ENCODE results near the gene DCAF6. TPM values are rescaled to one million over a fixed set of nuclear protein-coding genes. Genes with fewer than 3 reads are reported as not detected.
A peak's percentile ranks its signal among the peaks of the same experiment; 100 is the strongest.

The DCAF6 gene
- total RNA-seq, 1 experiment from 2014 or later = 41.9 TPM

GRCh38 chr1:167968569-167968968 is 32.1 kb downstream of the DCAF6 start:
- no peak overlapping the region for H3K27ac Mint-ChIP-seq (ENCODE audit: unreplicated experiment)
- H3K36me3 Mint-ChIP-seq (ENCODE audit: insufficient read depth, unreplicated experiment) = peaks cover 20% of the 10 kb centered on the region
- no peaks in the 10 kb centered on the region for H3K9me3 Mint-ChIP-seq (ENCODE audit: unreplicated experiment)
- POLR2A ChIA-PET = no interaction called here
- no peak overlapping the region for H3K4me3 Mint-ChIP-seq (ENCODE audit: unreplicated experiment)
- H3K4me1 Mint-ChIP-seq (ENCODE audit: low read depth, unreplicated experiment) = peaks cover 22% of the 10 kb centered on the region
- H3K36me3 ChIP-seq (ENCODE audit: control insufficient read depth, insufficient read depth, low read length) = no peaks in the 10 kb centered on the region; the same call in 1 of the 2 replicates
- H3K27me3 ChIP-seq (replicated peaks; ENCODE audit: control insufficient read depth, insufficient read depth, low read length) = no peaks in the 10 kb centered on the region
- H3K4me1 ChIP-seq = peaks cover 18% of the 10 kb centered on the region
- H3K4me3 ChIP-seq (ENCODE audit: low read depth, low read length) = no peak overlapping the region
- no peaks in the 10 kb centered on the region for H3K27me3 Mint-ChIP-seq (ENCODE audit: insufficient read depth, unreplicated experiment)
- no peaks in the 10 kb centered on the region for H3K9me3 ChIP-seq
- BruUV-seq (replicated peaks) = no TSS peak
- intact Hi-C loops (cut with micrococcal nuclease; ENCODE audit: unreplicated experiment) = no loop called here
- CTCF ChIA-PET = no interaction called here
- TF ChIP-seq, protein P1, sequence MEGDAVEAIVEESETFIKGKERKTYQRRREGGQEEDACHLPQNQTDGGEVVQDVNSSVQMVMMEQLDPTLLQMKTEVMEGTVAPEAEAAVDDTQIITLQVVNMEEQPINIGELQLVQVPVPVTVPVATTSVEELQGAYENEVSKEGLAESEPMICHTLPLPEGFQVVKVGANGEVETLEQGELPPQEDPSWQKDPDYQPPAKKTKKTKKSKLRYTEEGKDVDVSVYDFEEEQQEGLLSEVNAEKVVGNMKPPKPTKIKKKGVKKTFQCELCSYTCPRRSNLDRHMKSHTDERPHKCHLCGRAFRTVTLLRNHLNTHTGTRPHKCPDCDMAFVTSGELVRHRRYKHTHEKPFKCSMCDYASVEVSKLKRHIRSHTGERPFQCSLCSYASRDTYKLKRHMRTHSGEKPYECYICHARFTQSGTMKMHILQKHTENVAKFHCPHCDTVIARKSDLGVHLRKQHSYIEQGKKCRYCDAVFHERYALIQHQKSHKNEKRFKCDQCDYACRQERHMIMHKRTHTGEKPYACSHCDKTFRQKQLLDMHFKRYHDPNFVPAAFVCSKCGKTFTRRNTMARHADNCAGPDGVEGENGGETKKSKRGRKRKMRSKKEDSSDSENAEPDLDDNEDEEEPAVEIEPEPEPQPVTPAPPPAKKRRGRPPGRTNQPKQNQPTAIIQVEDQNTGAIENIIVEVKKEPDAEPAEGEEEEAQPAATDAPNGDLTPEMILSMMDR (IDR thresholded peaks at IDR 0.05; ENCODE audit: insufficient read depth in 1 of 2, low read depth in 1 of 2, low read length in 1 of 2, severe bottlenecking in 1 of 2, unreplicated experiment in 1 of 2) = no peak
- no peak for DNase-seq

DNA sequence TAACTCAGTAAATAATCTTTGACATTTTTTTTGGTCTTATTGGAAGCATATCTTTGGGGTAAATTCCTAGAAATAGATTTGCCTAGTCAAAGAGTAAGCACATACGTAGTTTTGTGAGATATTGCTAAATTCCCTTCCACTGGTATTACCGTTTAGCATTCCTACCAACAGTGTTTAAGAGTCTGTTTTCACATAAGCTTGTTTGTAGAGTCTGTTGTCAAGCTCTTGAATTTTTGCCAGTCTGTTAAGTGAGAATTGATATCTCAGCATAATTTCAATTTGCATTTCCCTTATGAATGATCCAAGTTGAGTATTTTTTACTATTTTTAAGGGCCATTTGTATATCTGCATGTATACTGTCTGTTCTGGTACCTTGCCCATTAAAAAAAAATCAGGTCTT is 37.3 kb downstream of the DCAF6 start:
- Mint-ChIP-seq H3K27ac (ENCODE audit: unreplicated experiment) (peak overlapping the region; percentile 31), H3K4me3 (ENCODE audit: unreplicated experiment) (no peak overlapping the region), H3K36me3 (ENCODE audit: insufficient read depth, unreplicated experiment) (peaks cover 31% of the 10 kb centered on the region), H3K27me3 (ENCODE audit: insufficient read depth, unreplicated experiment) (no peaks in the 10 kb centered on the region), H3K4me1 (ENCODE audit: low read depth, unreplicated experiment) (peaks cover 8% of the 10 kb centered on the region), H3K9me3 (ENCODE audit: unreplicated experiment) (peaks cover 9% of the 10 kb centered on the region)
- POLR2A ChIA-PET = no interaction called here
- CTCF ChIA-PET = no interaction called here
- DNase-seq = no peak
- H3K27me3 ChIP-seq (replicated peaks; ENCODE audit: control insufficient read depth, insufficient read depth, low read length) = no peaks in the 10 kb centered on the region
- H3K4me3 ChIP-seq (ENCODE audit: low read depth, low read length) = no peak overlapping the region
- H3K36me3 ChIP-seq (ENCODE audit: control insufficient read depth, insufficient read depth, low read length) = no peaks in the 10 kb centered on the region; the same call in 1 of the 2 replicates
- TF ChIP-seq, protein P1 (IDR thresholded peaks at IDR 0.05; ENCODE audit: insufficient read depth in 1 of 2, low read depth in 1 of 2, low read length in 1 of 2, severe bottlenecking in 1 of 2, unreplicated experiment in 1 of 2) = no peak
- intact Hi-C loops (cut with micrococcal nuclease; ENCODE audit: unreplicated experiment) = no loop called here
- BruUV-seq (replicated peaks) = no TSS peak
- no peaks in the 10 kb centered on the region for H3K9me3 ChIP-seq
- no peaks in the 10 kb centered on the region for H3K4me1 ChIP-seq

DNA sequence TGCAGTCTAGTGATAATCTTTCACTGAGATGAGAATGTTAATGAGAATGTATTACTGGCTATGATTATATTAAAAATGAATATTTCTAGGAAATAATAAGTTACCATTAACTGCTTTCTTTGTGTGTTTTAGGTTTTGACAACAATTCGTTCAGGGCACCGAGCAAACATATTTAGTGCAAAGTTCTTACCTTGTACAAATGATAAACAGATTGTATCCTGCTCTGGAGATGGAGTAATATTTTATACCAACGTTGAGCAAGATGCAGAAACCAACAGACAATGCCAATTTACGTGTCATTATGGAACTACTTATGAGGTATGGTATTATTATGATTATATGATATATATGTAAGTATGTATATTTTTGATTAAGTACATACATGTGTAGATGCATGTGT is 38.2 kb downstream of the DCAF6 start:
- Histone ChIP-seq H3K9me3 (no peaks in the 10 kb centered on the region), H3K27me3 (replicated peaks; ENCODE audit: control insufficient read depth, insufficient read depth, low read length) (no peaks in the 10 kb centered on the region), H3K36me3 (ENCODE audit: control insufficient read depth, insufficient read depth, low read length) (no peaks in the 10 kb centered on the region; the same call in 1 of the 2 replicates), H3K4me3 (ENCODE audit: low read depth, low read length) (no peak overlapping the region), H3K4me1 (no peaks in the 10 kb centered on the region)
- POLR2A ChIA-PET = no interaction called here
- H3K36me3 Mint-ChIP-seq (ENCODE audit: insufficient read depth, unreplicated experiment) = peaks cover 38% of the 10 kb centered on the region
- H3K4me3 Mint-ChIP-seq (ENCODE audit: unreplicated experiment) = no peak overlapping the region
- no peak for DNase-seq
- no peaks in the 10 kb centered on the region for H3K27me3 Mint-ChIP-seq (ENCODE audit: insufficient read depth, unreplicated experiment)
- CTCF ChIA-PET = no interaction called here
- TF ChIP-seq, protein P1 (IDR thresholded peaks at IDR 0.05; ENCODE audit: insufficient read depth in 1 of 2, low read depth in 1 of 2, low read length in 1 of 2, severe bottlenecking in 1 of 2, unreplicated experiment in 1 of 2) = no peak
- BruUV-seq (replicated peaks) = no TSS peak
- intact Hi-C loops (cut with micrococcal nuclease; ENCODE audit: unreplicated experiment) = no loop called here
- peaks cover 9% of the 10 kb centered on the region for H3K9me3 Mint-ChIP-seq (ENCODE audit: unreplicated experiment)
- H3K4me1 Mint-ChIP-seq (ENCODE audit: low read depth, unreplicated experiment) = peaks cover 8% of the 10 kb centered on the region
- no peak overlapping the region for H3K27ac Mint-ChIP-seq (ENCODE audit: unreplicated experiment)
